ENCODE data around the gene KRTAP12-2. TPM values are rescaled to one million over a fixed set of nuclear protein-coding genes. Genes with fewer than 3 reads are reported as not detected.
"Not testable (repeated sequence)": the region's sequence is repeated elsewhere in the genome, so short reads cannot be mapped to it uniquely, and the experiment has no call there.

Gene KRTAP12-2
- total RNA-seq, 2 donors from 2014 or later = not detected

DNA sequence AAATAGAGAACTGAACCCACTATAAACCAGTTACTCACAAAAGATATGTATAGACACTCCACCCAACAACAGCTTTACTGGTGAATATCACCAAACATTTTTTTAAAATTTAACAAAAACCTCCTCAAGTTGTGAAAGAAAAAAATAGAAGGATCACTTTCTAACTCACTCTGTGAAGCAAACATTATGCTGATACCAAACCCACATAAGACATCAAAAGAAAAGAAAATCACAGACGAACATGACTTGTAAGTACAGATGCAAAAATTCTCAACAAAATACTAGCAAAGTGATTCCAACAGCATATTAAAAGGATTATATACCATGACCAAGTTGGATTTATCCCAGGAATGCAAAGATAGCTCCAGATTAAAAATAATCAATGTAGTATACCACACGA, 25.0 kb upstream of the KRTAP12-2 start:
- H3K9me3 ChIP-seq = peaks cover 15% of the 10 kb centered on the region
- no peaks in the 10 kb centered on the region for H3K4me1 ChIP-seq (ENCODE audit: control insufficient read depth in 1 of 2, low read depth in 2 of 2)
- ATAC-seq (ENCODE audit: insufficient number of reproducible peaks, low FRiP score, low read depth) (no peak), DNase-seq (ENCODE audit: low spot score) (no peak)
- H3K36me3 ChIP-seq = no peaks in the 10 kb centered on the region
- H3K27me3 ChIP-seq (replicated peaks; ENCODE audit: insufficient read depth) = no peaks in the 10 kb centered on the region
- H3K4me3 ChIP-seq = no peak overlapping the region
- TF ChIP-seq, protein P1, sequence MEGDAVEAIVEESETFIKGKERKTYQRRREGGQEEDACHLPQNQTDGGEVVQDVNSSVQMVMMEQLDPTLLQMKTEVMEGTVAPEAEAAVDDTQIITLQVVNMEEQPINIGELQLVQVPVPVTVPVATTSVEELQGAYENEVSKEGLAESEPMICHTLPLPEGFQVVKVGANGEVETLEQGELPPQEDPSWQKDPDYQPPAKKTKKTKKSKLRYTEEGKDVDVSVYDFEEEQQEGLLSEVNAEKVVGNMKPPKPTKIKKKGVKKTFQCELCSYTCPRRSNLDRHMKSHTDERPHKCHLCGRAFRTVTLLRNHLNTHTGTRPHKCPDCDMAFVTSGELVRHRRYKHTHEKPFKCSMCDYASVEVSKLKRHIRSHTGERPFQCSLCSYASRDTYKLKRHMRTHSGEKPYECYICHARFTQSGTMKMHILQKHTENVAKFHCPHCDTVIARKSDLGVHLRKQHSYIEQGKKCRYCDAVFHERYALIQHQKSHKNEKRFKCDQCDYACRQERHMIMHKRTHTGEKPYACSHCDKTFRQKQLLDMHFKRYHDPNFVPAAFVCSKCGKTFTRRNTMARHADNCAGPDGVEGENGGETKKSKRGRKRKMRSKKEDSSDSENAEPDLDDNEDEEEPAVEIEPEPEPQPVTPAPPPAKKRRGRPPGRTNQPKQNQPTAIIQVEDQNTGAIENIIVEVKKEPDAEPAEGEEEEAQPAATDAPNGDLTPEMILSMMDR (IDR thresholded peaks at IDR 0.05) = no peak
- no peak overlapping the region for H3K27ac ChIP-seq

- not testable (repeated sequence) for H3K4me1 ChIP-seq (ENCODE audit: control insufficient read depth in 1 of 2, low read depth in 2 of 2); H3K27me3 ChIP-seq (replicated peaks; ENCODE audit: insufficient read depth); H3K4me3 ChIP-seq; ATAC-seq (ENCODE audit: insufficient number of reproducible peaks, low FRiP score, low read depth); H3K36me3 ChIP-seq; DNase-seq (ENCODE audit: low spot score); H3K27ac ChIP-seq
- H3K9me3 ChIP-seq = peaks cover 15% of the 10 kb centered on the region
Measured at GRCh38 chr21:44689740-44690139, 23.0 kb upstream of the KRTAP12-2 start.

- Histone ChIP-seq H3K27ac (no peak overlapping the region), H3K9me3 (peaks cover 3% of the 10 kb centered on the region), H3K36me3 (no peaks in the 10 kb centered on the region), H3K4me3 (no peak overlapping the region), H3K4me1 (ENCODE audit: control insufficient read depth in 1 of 2, low read depth in 2 of 2) (no peaks in the 10 kb centered on the region), H3K27me3 (replicated peaks; ENCODE audit: insufficient read depth) (no peaks in the 10 kb centered on the region)
- TF ChIP-seq, protein P1 (IDR thresholded peaks at IDR 0.05) = no peak
- DNase-seq (ENCODE audit: low spot score) = no peak
- ATAC-seq (ENCODE audit: insufficient number of reproducible peaks, low FRiP score, low read depth) = no peak
Measured at GRCh38 chr21:44687671-44688070, 20.9 kb upstream of the KRTAP12-2 start.

- H3K27ac ChIP-seq = no peak overlapping the region
- no peaks in the 10 kb centered on the region for H3K4me1 ChIP-seq (ENCODE audit: control insufficient read depth in 1 of 2, low read depth in 2 of 2)
- TF ChIP-seq, protein P1 (IDR thresholded peaks at IDR 0.05) = no peak
- H3K27me3 ChIP-seq (replicated peaks; ENCODE audit: insufficient read depth) = no peaks in the 10 kb centered on the region
- H3K9me3 ChIP-seq = no peaks in the 10 kb centered on the region
- no peak overlapping the region for H3K4me3 ChIP-seq
- DNase-seq (ENCODE audit: low spot score) (no peak), ATAC-seq (ENCODE audit: insufficient number of reproducible peaks, low FRiP score, low read depth) (no peak)
- no peaks in the 10 kb centered on the region for H3K36me3 ChIP-seq
Measured at GRCh38 chr21:44686843-44687561, 20.3 kb upstream of the KRTAP12-2 start.

DNA sequence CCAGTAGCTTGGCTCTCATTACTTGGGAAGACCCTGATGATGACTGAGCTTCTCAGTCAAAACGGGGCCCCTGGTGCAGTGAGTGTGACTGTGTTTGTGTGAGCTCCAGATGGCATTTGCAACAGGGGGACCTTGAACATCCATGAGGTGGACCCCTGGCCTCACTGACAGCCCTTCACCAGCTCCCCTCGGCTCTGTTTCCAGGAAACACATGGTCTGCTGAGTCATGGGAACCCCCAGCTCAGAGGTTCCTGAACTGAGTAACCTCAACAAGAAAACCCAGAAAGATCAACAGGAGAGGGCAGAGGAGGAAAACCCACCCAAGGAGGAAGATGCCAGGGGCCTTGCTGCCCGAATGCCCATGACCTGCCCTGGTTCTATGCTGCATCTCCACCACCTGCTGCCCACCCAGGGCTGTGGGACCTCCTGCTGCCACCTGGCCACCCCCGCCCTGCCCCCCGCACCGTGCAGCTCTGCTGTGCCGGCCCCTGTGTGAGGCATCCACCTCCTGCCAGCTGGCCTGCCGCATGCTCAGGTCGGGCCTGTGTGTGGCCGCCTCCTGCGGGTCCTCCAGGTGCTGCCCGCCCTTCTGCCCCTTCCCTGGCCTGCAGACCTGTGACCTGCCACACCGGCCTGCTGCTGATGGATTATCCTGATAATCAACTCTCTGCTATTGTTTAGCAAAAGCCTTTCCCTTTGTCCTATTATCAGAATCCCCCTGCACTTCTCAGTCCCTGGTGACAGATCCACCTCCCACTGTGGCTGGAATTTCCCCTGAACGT, 19.5 kb upstream of the KRTAP12-2 start:
- H3K9me3 ChIP-seq = no peaks in the 10 kb centered on the region
- no peak for DNase-seq (ENCODE audit: low spot score)
- no peak overlapping the region for H3K27ac ChIP-seq
- H3K4me3 ChIP-seq = no peak overlapping the region
- TF ChIP-seq, protein P1 (IDR thresholded peaks at IDR 0.05) = no peak
- no peak for ATAC-seq (ENCODE audit: insufficient number of reproducible peaks, low FRiP score, low read depth)
- no peaks in the 10 kb centered on the region for H3K27me3 ChIP-seq (replicated peaks; ENCODE audit: insufficient read depth)
- H3K36me3 ChIP-seq = no peaks in the 10 kb centered on the region
- H3K4me1 ChIP-seq (ENCODE audit: control insufficient read depth in 1 of 2, low read depth in 2 of 2) = no peaks in the 10 kb centered on the region

DNA sequence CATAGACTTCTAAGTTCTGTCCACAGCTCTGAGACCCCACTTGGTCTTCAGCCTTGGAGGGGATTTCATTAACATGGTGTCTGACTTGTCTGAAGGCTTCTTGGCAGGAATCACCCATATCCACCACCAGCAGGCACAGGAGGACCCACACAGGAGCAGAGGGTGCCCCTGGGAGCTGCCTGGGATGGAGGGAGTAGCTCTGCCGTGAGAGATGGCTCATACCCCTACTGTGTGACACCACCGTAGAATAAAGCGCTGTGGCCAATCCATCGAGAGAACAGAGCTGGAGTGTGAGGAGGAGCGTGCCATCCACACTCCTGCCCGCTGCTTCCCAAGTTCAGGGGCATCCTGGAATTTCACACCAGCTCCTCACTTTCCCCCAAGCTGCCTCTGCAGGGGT, 18.3 kb upstream of the KRTAP12-2 start:
- not testable (repeated sequence) for H3K36me3 ChIP-seq; H3K27ac ChIP-seq; ATAC-seq (ENCODE audit: insufficient number of reproducible peaks, low FRiP score, low read depth); H3K4me1 ChIP-seq (ENCODE audit: control insufficient read depth in 1 of 2, low read depth in 2 of 2); H3K9me3 ChIP-seq; H3K4me3 ChIP-seq; DNase-seq (ENCODE audit: low spot score); H3K27me3 ChIP-seq (replicated peaks; ENCODE audit: insufficient read depth)
